Activated CD4-positive, alpha-beta T cell treated with anti-CD3 and anti-CD28 coated beads, Interleukin-2, amount 10 ng/mL, durations not matched to agents 7 days and 5 days (primary cell): ENCODE measurements around the gene SPDYE6. TPM values are rescaled to one million over a fixed set of nuclear protein-coding genes. Genes with fewer than 3 reads are reported as not detected.
"Not testable (repeated sequence)": the region's sequence is repeated elsewhere in the genome, so short reads cannot be mapped to it uniquely, and the experiment has no call there.

Experiments
- CTCF ChIA-PET: fragments of 350-600 bp; sonication (Branson Sonifier 250); formaldehyde crosslinking; loops from one replicate; lab custom pipeline; 2021; ENCODE audit warnings: antibody characterized with exemption; lab: Charles Lee
- POLR2A ChIA-PET: fragments of 350-600 bp; sonication (Branson Sonifier 250); formaldehyde crosslinking; loops from one replicate; lab custom pipeline; 2021; ENCODE audit warnings: antibody characterized with exemption; lab: Charles Lee
- DNase-seq: peaks from one replicate; pipeline ENCODE4 v3.0.0-alpha.2; 2020
- H3K27ac Mint-ChIP-seq: one replicate; pipeline ENCODE4 v1.8.0; 2021; ENCODE audit warnings: mild to moderate bottlenecking, moderate library complexity, mixed read lengths
- H3K27me3 Mint-ChIP-seq: one replicate; pipeline ENCODE4 v1.8.0; 2021; ENCODE audit warnings: mixed read lengths
- H3K36me3 Mint-ChIP-seq: one replicate; pipeline ENCODE4 v1.8.0; 2021; ENCODE audit warnings: low read depth, mixed read lengths
- H3K4me1 Mint-ChIP-seq: one replicate; pipeline ENCODE4 v1.8.0; 2021; ENCODE audit warnings: mixed read lengths
- H3K4me3 Mint-ChIP-seq: one replicate; pipeline ENCODE4 v1.8.0; 2021; ENCODE audit warnings: mild to moderate bottlenecking, moderate library complexity, mixed read lengths
- H3K9me3 Mint-ChIP-seq: one replicate; pipeline ENCODE4 v1.8.0; 2021; ENCODE audit warnings: mixed read lengths
- total RNA-seq, 2 experiments: library from RNA; stranded (reverse); gene quantifications; one replicate each; pipeline ENCODE4 v1.2.3, GENCODE V29; 2021

Gene SPDYE6
- total RNA-seq, 2 experiments from 2014 or later: not detected

- H3K27me3 Mint-ChIP-seq, CTCF ChIA-PET, POLR2A ChIA-PET, H3K4me1 Mint-ChIP-seq, H3K4me3 Mint-ChIP-seq, H3K27ac Mint-ChIP-seq, H3K9me3 Mint-ChIP-seq, DNase-seq, H3K36me3 Mint-ChIP-seq: not testable (repeated sequence)
Observed at GRCh38 chr7:102337420-102337819, 18.8 kb downstream of the SPDYE6 start.

DNA sequence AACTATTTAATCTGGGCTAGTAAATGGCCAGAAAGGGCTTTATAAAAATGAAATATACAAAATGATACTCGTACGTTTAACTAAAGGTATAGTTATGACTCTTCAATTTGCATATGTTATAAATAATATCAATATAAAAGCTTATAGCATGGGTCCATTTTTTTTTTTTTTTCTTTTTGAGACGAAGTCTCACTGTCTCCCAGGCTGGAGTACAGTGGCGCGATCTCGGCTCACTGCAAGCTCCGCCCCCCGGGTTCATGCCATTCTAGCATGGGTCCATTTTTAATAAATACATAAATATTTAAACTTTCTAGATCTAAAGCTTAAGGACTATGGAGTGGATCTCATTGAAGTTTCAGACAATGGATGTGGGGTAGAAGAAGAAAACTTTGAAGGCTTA lies 19.2 kb downstream of the SPDYE6 start:
- H3K4me1 Mint-ChIP-seq, H3K27me3 Mint-ChIP-seq, DNase-seq, H3K27ac Mint-ChIP-seq, H3K36me3 Mint-ChIP-seq, H3K9me3 Mint-ChIP-seq, POLR2A ChIA-PET, CTCF ChIA-PET, H3K4me3 Mint-ChIP-seq: not testable (repeated sequence)

DNA sequence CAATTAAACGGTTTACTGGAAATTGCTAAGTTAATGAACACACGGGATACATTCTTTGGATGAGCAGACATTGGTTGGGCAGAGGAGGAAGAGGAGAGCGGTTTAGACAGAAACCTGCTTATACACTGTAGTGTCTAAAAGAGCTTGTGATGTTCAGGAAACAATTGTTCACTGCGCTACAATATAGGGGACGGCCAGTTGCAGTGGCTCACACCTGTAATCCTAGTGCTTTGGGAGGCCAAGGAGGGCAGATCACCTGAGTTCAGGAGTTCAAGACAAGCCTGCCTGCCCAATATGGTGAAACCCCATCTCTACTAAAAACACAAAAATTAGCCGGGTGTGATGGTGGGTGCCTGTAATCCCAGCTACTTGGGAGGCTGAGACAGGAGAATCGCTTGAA lies 20.7 kb downstream of the SPDYE6 start:
- H3K9me3 Mint-ChIP-seq, DNase-seq, H3K27me3 Mint-ChIP-seq, H3K36me3 Mint-ChIP-seq, H3K27ac Mint-ChIP-seq, POLR2A ChIA-PET, H3K4me1 Mint-ChIP-seq, H3K4me3 Mint-ChIP-seq: not testable (repeated sequence)
- CTCF ChIA-PET: interaction anchor here (0.6 kb wide), 1 partner anchor 36 kb away, joined by 3 read pairs; no protein-coding TSS in a partner anchor

DNA sequence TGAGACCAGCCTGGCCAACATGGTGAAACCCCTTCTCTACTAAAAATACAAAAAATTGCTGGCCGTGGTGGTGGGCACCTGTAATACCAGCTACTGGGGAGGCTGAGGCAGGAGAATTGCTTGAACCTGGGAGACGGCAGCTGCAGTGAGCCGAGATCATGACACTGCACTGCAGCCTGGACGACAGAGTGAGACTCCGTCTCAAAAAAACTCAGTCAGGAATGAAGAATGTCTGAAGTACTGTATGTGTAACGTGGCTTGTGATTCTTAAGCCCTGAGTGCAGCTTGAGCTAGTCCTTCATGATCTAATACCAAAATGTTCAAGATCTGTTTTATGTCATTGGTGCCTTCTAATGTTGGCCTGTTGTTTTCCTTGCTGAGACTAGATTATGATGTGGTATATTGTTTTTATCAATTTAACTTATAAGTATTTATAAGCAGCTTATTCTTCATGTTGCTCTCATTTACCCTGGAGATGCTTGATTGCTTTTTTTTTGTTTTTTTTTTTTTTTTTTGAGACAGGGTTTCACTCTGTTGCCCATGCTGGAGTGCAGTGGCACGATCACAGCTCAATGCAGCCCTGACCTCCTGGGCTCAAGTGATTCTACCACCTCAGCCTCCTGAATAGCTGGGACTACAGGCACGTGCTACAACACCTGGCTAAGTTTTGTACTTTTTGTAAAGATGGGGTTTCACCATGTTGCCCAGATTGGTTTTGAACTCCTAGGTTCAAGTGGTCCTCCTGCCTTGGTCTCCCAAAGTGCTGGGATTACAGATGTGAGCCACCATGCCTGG lies 25.4 kb downstream of the SPDYE6 start:
- H3K27ac Mint-ChIP-seq, DNase-seq, H3K36me3 Mint-ChIP-seq, H3K9me3 Mint-ChIP-seq, H3K4me3 Mint-ChIP-seq, POLR2A ChIA-PET, H3K4me1 Mint-ChIP-seq: not testable (repeated sequence)
- H3K27me3 Mint-ChIP-seq: peaks cover 15% of the 10 kb centered on the region
- CTCF ChIA-PET: interaction anchor here (0.6 to 1.1 kb wide), 2 partner anchors 10 to 20 kb away, joined by 3 to 4 read pairs; no protein-coding TSS in a partner anchor

GRCh38 chr7:102329366-102329765 lies 26.9 kb downstream of the SPDYE6 start:
- H3K4me1 Mint-ChIP-seq, H3K9me3 Mint-ChIP-seq, H3K36me3 Mint-ChIP-seq, DNase-seq, H3K27ac Mint-ChIP-seq, POLR2A ChIA-PET, H3K4me3 Mint-ChIP-seq: not testable (repeated sequence)
- CTCF ChIA-PET: interaction anchor here (0.6 kb wide), 1 partner anchor 176 kb away, joined by 3 read pairs; no protein-coding TSS in a partner anchor
- peaks cover 15% of the 10 kb centered on the region for H3K27me3 Mint-ChIP-seq

DNA sequence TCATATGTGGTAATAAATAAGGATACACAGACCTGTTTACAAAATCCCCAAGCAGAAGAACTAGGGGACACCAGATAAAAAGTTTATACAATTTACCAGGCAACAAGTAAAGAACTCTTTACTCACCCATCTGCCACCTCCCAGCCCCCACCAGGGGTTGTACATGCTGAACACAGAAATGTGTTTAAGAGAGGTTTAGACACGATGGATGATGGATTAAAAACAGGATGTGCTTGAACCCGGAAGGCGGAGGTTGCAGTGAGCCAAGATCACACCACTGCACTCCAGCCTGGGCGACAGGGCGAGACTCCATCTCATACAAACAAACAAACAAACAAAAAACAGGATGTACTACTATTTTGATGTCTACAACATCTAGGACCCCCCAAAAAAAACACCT lies 27.4 kb downstream of the SPDYE6 start:
- H3K36me3 Mint-ChIP-seq, H3K4me3 Mint-ChIP-seq, H3K9me3 Mint-ChIP-seq, POLR2A ChIA-PET, DNase-seq, H3K4me1 Mint-ChIP-seq: not testable (repeated sequence)
- peaks cover 15% of the 10 kb centered on the region for H3K27me3 Mint-ChIP-seq
- CTCF ChIA-PET: interaction anchor here (0.6 kb wide), 1 partner anchor 175 kb away, joined by 3 read pairs; no protein-coding TSS in a partner anchor
- peak overlapping the region; percentile 81 for H3K27ac Mint-ChIP-seq

DNA sequence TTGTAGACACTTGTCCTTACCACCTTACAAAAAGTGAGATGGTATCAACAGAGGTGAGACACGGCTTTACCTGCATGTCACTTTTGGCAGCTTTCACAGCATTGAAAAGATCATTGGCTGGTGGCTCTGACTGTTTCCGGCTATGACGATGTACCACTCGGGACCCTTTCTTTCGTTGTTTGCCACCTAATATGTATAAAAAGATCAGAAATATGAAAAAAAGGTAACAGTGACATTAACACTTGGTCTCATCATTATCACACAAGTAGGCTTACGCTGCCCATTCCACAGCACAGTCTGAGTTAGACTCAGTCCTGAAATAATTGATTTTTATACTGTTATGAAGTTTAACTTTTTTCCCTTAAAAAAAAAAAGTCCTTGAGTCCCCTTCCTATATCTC lies 29.1 kb downstream of the SPDYE6 start:
- H3K4me1 Mint-ChIP-seq, H3K4me3 Mint-ChIP-seq, CTCF ChIA-PET, H3K9me3 Mint-ChIP-seq, H3K36me3 Mint-ChIP-seq, H3K27ac Mint-ChIP-seq, DNase-seq, POLR2A ChIA-PET: not testable (repeated sequence)
- H3K27me3 Mint-ChIP-seq: peaks cover 20% of the 10 kb centered on the region

GRCh38 chr7:102326157-102326889 lies 29.9 kb downstream of the SPDYE6 start:
- H3K36me3 Mint-ChIP-seq: no peaks in the 10 kb centered on the region
- DNase-seq: no peak
- H3K27ac Mint-ChIP-seq: no peak overlapping the region
- POLR2A ChIA-PET: no interaction called here
- no peak overlapping the region for H3K4me3 Mint-ChIP-seq
- peaks cover 24% of the 10 kb centered on the region for H3K27me3 Mint-ChIP-seq
- peaks cover 8% of the 10 kb centered on the region for H3K4me1 Mint-ChIP-seq
- CTCF ChIA-PET: no interaction called here
- no peaks in the 10 kb centered on the region for H3K9me3 Mint-ChIP-seq

DNA sequence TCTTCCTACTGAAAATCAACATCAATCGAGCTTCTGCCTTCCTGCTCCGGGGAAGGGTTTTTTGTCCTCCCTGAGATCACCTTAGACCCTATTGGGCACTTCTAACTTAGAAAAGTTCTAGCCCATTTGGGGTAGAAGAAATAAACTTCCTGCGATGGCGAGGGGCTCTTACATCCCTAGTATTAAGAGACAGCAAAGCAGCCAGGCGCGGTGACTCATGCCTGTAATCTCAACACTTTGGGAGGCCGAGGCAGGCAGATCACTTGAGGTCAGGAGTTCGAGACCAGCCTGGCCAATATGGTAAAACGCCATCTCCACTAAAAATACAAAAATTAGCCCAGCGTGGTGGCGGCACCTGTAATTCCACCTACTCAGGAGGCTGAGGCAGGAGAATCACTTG lies 31.1 kb downstream of the SPDYE6 start:
- H3K4me3 Mint-ChIP-seq, H3K9me3 Mint-ChIP-seq, H3K36me3 Mint-ChIP-seq, H3K4me1 Mint-ChIP-seq, H3K27ac Mint-ChIP-seq, DNase-seq, POLR2A ChIA-PET, CTCF ChIA-PET: not testable (repeated sequence)
- H3K27me3 Mint-ChIP-seq: peaks cover 21% of the 10 kb centered on the region

GRCh38 chr7:102323914-102324195 lies 32.4 kb downstream of the SPDYE6 start:
- H3K9me3 Mint-ChIP-seq: no peaks in the 10 kb centered on the region
- ChIA-PET POLR2A (no interaction called here), CTCF (no interaction called here)
- H3K27me3 Mint-ChIP-seq: peaks cover 21% of the 10 kb centered on the region
- no peaks in the 10 kb centered on the region for H3K36me3 Mint-ChIP-seq
- no peak for DNase-seq
- H3K27ac Mint-ChIP-seq: no peak overlapping the region
- H3K4me1 Mint-ChIP-seq: peaks cover 5% of the 10 kb centered on the region
- no peak overlapping the region for H3K4me3 Mint-ChIP-seq

- ChIA-PET POLR2A (no interaction called here), CTCF (no interaction called here)
- H3K27me3 Mint-ChIP-seq: peaks cover 19% of the 10 kb centered on the region
- no peaks in the 10 kb centered on the region for H3K36me3 Mint-ChIP-seq
- no peak overlapping the region for H3K27ac Mint-ChIP-seq
- DNase-seq: no peak
- H3K4me3 Mint-ChIP-seq: no peak overlapping the region
- H3K9me3 Mint-ChIP-seq: no peaks in the 10 kb centered on the region
- peaks cover 4% of the 10 kb centered on the region for H3K4me1 Mint-ChIP-seq
Observed at GRCh38 chr7:102322202-102322715, 34.0 kb downstream of the SPDYE6 start.

GRCh38 chr7:102321351-102322201 lies 34.7 kb downstream of the SPDYE6 start:
- peak; percentile 13 for DNase-seq
- H3K36me3 Mint-ChIP-seq: no peaks in the 10 kb centered on the region
- H3K9me3 Mint-ChIP-seq: no peaks in the 10 kb centered on the region
- peaks cover 13% of the 10 kb centered on the region for H3K27me3 Mint-ChIP-seq
- H3K4me3 Mint-ChIP-seq: no peak overlapping the region
- H3K4me1 Mint-ChIP-seq: peaks cover 4% of the 10 kb centered on the region
- ChIA-PET POLR2A (no interaction called here), CTCF (no interaction called here)
- no peak overlapping the region for H3K27ac Mint-ChIP-seq
